ENCODE results near the gene MPC1. TPM values are rescaled to one million over a fixed set of nuclear protein-coding genes. Genes with fewer than 3 reads are reported as not detected.
"Not testable (repeated sequence)": the region's sequence is repeated elsewhere in the genome, so short reads cannot be mapped to it uniquely, and the experiment has no call there.

The MPC1 gene
- total RNA-seq, 4 donors from 2014 or later, result 90.8 to 131 (median 129) TPM

DNA sequence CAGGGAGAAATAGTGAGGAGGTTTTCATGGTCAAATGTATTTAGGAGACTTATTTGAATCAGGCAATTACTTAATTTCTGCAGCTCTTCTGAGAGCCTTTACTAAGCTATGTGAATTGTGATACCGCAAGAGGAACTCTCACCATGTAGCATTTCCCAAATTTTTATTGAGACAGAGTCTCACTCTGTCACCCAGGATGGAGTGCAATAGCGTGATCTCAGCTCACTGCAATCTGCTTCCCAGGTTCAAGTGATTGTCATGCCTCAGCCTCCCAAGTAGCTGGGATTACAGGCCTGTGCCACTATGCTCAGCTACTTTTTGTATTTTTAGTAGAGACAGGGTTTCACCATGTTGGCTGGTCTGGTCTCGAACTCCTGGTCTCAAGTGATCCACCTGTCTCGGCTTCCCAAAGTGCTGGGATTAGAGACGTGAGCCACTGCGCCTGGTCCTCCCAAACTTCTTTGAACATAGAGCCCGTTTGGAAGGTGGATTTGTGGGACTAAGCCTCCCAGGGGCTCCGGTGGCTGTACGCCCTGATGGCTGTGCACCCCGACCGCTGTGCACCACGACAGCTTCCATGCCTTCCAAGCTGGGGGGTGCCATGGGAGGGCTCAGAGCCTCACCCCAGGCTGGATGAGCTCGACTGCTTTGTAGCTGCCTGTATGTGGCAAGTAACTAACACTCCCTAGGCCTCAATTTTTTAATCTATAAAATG is 5.7 kb upstream of the MPC1 start:
- WGBS, 2 donors (ENCODE audit: low coverage in 1 of 2), result 90% methylated on average over 13 of the region's 13 CpGs; no CpG with 5 or more reads in 1 of the 2 donors
- in situ Hi-C loops (cut with MboI; ENCODE audit: low pct_ligation_motif_present in 1 of 4, low pct_unique_long_range_greater_than_20kb in 1 of 4, low sequenced_read_pairs in 3 of 4) (loop anchor here in 1 of 4 donors (25.0 kb wide), 1 partner anchor 501 kb away; no protein-coding TSS in a partner anchor), intact Hi-C loops (cut with DNase I; ENCODE audit: low total_unique reads) (no loop called here)
- TF ChIP-seq EP300 (IDR thresholded peaks at IDR 0.05; ENCODE audit: low read depth) (no peak), POLR2A (IDR thresholded peaks at IDR 0.05) (no peak), POLR2AphosphoS5 (IDR thresholded peaks at IDR 0.05) (no peak)
- TF ChIP-seq, protein P1, sequence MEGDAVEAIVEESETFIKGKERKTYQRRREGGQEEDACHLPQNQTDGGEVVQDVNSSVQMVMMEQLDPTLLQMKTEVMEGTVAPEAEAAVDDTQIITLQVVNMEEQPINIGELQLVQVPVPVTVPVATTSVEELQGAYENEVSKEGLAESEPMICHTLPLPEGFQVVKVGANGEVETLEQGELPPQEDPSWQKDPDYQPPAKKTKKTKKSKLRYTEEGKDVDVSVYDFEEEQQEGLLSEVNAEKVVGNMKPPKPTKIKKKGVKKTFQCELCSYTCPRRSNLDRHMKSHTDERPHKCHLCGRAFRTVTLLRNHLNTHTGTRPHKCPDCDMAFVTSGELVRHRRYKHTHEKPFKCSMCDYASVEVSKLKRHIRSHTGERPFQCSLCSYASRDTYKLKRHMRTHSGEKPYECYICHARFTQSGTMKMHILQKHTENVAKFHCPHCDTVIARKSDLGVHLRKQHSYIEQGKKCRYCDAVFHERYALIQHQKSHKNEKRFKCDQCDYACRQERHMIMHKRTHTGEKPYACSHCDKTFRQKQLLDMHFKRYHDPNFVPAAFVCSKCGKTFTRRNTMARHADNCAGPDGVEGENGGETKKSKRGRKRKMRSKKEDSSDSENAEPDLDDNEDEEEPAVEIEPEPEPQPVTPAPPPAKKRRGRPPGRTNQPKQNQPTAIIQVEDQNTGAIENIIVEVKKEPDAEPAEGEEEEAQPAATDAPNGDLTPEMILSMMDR (IDR thresholded peaks at IDR 0.05), result no peak
- no peaks in the 10 kb centered on the region for H3K9me3 ChIP-seq
- H3K27ac ChIP-seq, result no peak overlapping the region
- no peak for DNase-seq
- peaks cover 7% of the 10 kb centered on the region for H3K27me3 ChIP-seq
- peaks cover 0 to 6% (median 5%) of the 10 kb centered on the region in 4 donors for H3K4me1 ChIP-seq
- no peak overlapping the region for H3K4me3 ChIP-seq
- H3K36me3 ChIP-seq, result no peaks in the 10 kb centered on the region

DNA sequence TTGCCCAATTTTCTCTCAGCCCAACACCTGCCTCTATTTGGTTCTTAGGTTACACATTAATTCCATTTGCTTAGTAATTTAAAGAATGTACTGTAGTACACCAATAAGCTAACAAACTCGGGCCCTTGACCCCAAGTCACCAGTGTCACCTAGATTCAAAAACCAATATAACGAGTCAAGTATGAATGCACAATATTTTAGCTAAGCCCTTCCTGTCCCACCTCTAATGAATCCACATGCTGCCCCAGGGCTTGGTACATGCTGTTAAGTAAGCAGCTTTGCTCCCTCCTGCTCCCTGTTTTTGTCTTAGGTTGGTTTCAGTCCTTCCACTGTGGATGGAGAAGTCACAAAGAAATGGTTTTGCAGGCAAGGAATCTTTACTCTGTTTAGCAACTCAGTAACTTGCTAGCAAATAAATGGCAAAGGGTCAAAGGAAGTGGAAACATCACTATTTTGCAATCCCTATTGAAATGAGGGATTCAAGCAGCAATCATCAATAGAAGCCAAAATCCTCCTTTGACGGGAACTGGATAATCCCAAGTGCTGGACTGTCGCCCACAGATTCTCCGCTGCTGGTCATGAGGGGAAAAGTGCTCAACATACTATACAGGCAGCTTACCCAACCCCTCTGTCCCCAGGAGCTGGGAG is 5.0 kb upstream of the MPC1 start:
- Histone ChIP-seq H3K36me3 (no peaks in the 10 kb centered on the region), H3K27ac (no peak overlapping the region), H3K27me3 (peaks cover 6% of the 10 kb centered on the region), H3K4me3 (no peak overlapping the region), H3K4me1 (peaks cover 0 to 6% (median 5%) of the 10 kb centered on the region in 4 donors), H3K9me3 (no peaks in the 10 kb centered on the region)
- no peak for TF ChIP-seq EP300 (IDR thresholded peaks at IDR 0.05; ENCODE audit: low read depth)
- intact Hi-C loops (cut with DNase I; ENCODE audit: low total_unique reads), result no loop called here
- WGBS, 2 donors (ENCODE audit: low coverage in 1 of 2), result 67 to 81% methylated on average over 3 to 5 of the region's 5 CpGs
- in situ Hi-C loops (cut with MboI; ENCODE audit: low pct_ligation_motif_present in 1 of 4, low pct_unique_long_range_greater_than_20kb in 1 of 4, low sequenced_read_pairs in 3 of 4), result loop anchor here in 1 of 4 donors (25.0 kb wide), 1 partner anchor 500 kb away; no protein-coding TSS in a partner anchor
- DNase-seq, result no peak

DNA sequence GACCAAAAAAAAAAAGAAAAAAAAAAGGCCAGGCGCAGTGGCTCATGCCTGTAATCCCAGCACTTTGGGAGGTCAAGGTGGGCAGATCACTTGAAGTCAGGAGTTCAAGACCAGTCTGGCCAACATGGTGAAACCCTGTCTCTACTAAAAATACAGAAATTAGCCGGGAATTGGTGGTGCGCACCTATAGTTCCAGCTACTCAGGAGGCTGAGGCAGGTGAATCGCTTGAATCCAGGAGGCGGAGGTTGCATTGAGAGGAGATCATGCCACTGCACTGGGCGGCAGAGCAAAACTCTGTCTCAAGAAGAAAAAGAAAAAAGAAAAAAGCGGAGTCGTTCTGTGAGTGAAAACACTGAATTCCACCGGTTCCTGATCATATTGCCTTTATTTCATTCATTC is 4.4 kb upstream of the MPC1 start:
- H3K27ac ChIP-seq; DNase-seq; H3K4me3 ChIP-seq; H3K4me1 ChIP-seq; intact Hi-C loops (cut with DNase I; ENCODE audit: low total_unique reads); H3K36me3 ChIP-seq; H3K9me3 ChIP-seq; H3K27me3 ChIP-seq: not testable (repeated sequence)
- WGBS, 2 donors (ENCODE audit: low coverage in 1 of 2), result 93 to 96% methylated on average over 7 to 9 of the region's 9 CpGs
- in situ Hi-C loops (cut with MboI; ENCODE audit: low pct_ligation_motif_present in 1 of 4, low pct_unique_long_range_greater_than_20kb in 1 of 4, low sequenced_read_pairs in 3 of 4), result loop anchor here in 1 of 4 donors (25.0 kb wide), 1 partner anchor 500 kb away; no protein-coding TSS in a partner anchor

DNA sequence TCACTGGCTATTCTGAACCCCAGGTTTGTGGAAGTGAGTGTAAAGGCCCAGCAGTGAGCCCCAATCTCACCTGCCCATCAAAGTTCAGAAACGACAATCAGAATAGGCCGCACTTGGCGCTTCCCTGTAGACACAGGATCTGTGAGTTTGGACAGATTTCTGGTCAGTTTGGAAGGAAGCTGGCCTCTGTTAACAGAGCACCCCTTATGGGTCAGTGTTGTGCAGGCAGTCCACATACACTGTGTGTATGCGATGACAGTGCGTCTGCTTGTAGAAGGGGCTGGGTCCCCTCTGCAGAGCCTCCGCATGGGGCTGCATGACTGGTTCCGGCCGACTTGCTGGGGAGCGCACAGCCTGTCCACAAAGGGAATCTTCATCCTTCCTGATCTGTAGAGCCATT is 3.4 kb upstream of the MPC1 start:
- intact Hi-C loops (cut with DNase I; ENCODE audit: low total_unique reads) (no loop called here), in situ Hi-C loops (cut with MboI; ENCODE audit: low pct_ligation_motif_present in 1 of 4, low pct_unique_long_range_greater_than_20kb in 1 of 4, low sequenced_read_pairs in 3 of 4) (loop anchor here in 1 of 4 donors (25.0 kb wide), 1 partner anchor 499 kb away; no protein-coding TSS in a partner anchor)
- no peak overlapping the region for H3K27ac ChIP-seq
- no peaks in the 10 kb centered on the region for H3K9me3 ChIP-seq
- no peak for DNase-seq
- H3K36me3 ChIP-seq, result no peaks in the 10 kb centered on the region
- 93% methylated on average over 9 of the region's 9 CpGs; no CpG with 5 or more reads in 1 of the 2 donors for WGBS, 2 donors (ENCODE audit: low coverage in 1 of 2)
- H3K4me3 ChIP-seq, result no peak overlapping the region
- H3K4me1 ChIP-seq, result peaks cover 0 to 9% (median 7%) of the 10 kb centered on the region in 4 donors
- peaks cover 4% of the 10 kb centered on the region for H3K27me3 ChIP-seq
- TF ChIP-seq POLR2AphosphoS5 (IDR thresholded peaks at IDR 0.05), result no peak
- TF ChIP-seq, protein P1 (IDR thresholded peaks at IDR 0.05), result no peak
- no peak for TF ChIP-seq EP300 (IDR thresholded peaks at IDR 0.05; ENCODE audit: low read depth)
- TF ChIP-seq POLR2A (IDR thresholded peaks at IDR 0.05), result no peak

DNA sequence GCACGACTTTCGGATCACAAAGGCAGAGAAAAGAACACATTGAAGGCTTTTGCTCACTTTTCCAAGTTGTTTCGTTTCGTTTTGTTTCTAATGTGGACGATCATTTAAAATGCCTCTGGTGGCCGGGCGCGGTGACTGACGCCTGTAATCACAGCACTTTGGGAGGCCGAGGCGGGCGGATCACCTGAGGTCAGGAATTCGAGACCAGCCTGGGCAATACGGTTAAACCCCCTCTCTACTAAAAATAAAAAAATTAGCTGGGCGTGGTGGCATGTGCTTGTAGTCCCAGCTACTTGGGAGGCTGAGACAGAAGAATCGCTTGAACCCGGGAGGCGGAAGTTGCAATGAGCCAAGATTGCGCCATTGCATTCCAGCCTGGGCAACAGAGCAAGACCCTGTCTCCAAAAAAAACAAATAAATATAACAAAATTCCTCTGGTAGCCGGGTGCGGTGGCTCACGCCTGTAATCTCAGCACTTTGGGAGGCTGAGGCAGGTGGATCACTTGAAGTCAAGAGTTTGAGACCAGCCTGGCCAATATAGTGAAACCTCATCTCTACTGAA is 1.1 kb upstream of the MPC1 start:
- H3K4me3 ChIP-seq, result peak overlapping the region; percentile 77 to 95 (median 85)
- H3K27me3 ChIP-seq; H3K36me3 ChIP-seq; intact Hi-C loops (cut with DNase I; ENCODE audit: low total_unique reads); H3K9me3 ChIP-seq: not testable (repeated sequence)
- H3K27ac ChIP-seq, result peak overlapping the region; percentile 96 to 99 (median 98)
- H3K4me1 ChIP-seq, result peaks cover 0 to 23% (median 8%) of the 10 kb centered on the region in 4 donors
- WGBS, 2 donors (ENCODE audit: low coverage in 1 of 2), result 14 to 27% methylated on average over 19 to 22 of the region's 22 CpGs
- in situ Hi-C loops (cut with MboI; ENCODE audit: low pct_ligation_motif_present in 1 of 4, low pct_unique_long_range_greater_than_20kb in 1 of 4, low sequenced_read_pairs in 3 of 4), result loop anchor here in 1 of 4 donors (25.0 kb wide), 1 partner anchor 497 kb away; no protein-coding TSS in a partner anchor
- TF ChIP-seq, protein P1 (IDR thresholded peaks at IDR 0.05), result peak in 4 of 5 experiments; percentile 28 to 78 (median 62)
- peak; percentile 57 for DNase-seq

Data from transverse colon (tissue), 4 donors.